Measurements from ENCODE around the gene FCRL4.

DNA sequence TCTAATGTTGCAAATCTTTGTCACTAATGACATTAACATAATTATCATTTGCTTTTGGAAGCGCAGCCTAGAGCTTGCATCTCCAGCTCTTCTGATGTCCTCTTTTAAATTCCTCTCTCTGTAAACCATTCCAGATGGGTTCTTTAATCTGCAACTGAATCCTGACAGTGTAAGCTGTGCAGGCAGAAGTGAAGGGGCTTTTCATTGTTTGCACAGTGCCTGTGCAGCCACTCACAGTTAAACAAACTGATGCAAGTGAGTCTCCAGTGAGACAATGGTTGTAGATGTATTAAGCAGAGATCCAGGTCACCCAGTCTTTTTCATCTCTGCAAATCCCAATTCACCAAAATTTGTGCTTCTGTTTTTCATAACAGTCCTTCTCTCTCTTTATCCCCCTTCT lies 23.0 kb downstream of the FCRL4 start:
- no peak for TF ChIP-seq CTCF (IDR thresholded peaks at IDR 0.05)
- no peak for TF ChIP-seq POLR2A (IDR thresholded peaks at IDR 0.05)

All from heart left ventricle (tissue), 13 donors.